Coronary artery (tissue), 2 donors: ENCODE results near the gene AP5B1.
A peak's percentile ranks its signal among the peaks of the same experiment; 100 is the strongest.

Experiments
- DNase-seq: peaks from one replicate; pipeline ENCODE4 v3.0.0-alpha.2; 2017; ENCODE audit warnings: low spot score
- H3K27ac ChIP-seq, 2 donors: fragments of 200-600 bp; sonication (generic); one replicate each; pipeline ENCODE4 v1.5.1; 2016 to 2019
- H3K4me3 ChIP-seq: fragments of 200-600 bp; sonication (generic); 2 replicates; pipeline ENCODE4 v1.5.1; 2016; ENCODE audit warnings: mild to moderate bottlenecking, moderate library complexity
- CTCF ChIP-seq: fragments of 200-600 bp; sonication (generic); IDR thresholded peaks from one replicate; pipeline ENCODE4 v1.5.1; 2019; ENCODE audit warnings: antibody characterized with exemption

Gene AP5B1

DNA sequence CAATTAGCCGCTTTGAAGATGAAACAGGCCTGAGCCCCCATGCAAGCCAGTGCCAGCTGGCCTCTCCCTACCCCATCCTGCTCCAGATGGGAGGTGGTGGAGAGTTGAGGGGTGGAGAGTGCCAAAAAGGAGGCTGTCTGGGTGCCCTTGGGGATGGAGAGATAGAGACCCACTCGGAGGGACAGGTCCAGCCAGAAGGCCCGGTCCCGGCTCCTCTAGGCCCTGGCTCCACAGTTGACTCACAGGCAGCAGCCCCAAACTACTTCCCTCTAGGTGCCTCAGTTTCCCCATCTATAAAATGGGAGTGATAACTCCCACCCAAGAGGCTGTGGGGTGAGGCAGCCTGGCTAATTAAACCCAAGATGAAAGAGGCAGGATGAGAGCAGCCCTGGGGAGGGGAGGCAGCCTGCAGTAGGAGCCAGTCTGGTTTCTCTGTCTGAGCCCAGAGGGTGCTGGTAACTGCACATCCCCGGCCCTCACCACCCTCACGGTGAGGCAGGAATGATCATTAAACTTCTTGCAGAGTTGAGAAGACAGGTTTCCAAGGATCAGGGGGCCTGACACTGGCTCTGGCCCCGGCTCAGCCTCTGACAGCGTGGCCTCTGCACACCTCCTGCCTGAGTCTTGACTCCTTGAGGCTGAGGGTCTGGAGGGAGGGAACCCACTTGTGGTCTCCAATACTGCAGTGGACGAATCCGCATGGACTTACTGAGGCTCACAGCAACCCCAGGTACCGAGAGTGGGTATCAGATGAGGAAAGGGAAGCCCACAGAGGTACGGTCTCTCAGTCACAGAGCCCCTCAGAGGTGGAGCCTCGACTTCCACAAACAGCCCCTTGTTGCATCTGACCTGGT lies 1.4 kb upstream of the AP5B1 start:
- Histone ChIP-seq H3K4me3 (no peak overlapping the region), H3K27ac (no peak overlapping the region)
- DNase-seq = peak; percentile 73
- TF ChIP-seq CTCF = no peak

DNA sequence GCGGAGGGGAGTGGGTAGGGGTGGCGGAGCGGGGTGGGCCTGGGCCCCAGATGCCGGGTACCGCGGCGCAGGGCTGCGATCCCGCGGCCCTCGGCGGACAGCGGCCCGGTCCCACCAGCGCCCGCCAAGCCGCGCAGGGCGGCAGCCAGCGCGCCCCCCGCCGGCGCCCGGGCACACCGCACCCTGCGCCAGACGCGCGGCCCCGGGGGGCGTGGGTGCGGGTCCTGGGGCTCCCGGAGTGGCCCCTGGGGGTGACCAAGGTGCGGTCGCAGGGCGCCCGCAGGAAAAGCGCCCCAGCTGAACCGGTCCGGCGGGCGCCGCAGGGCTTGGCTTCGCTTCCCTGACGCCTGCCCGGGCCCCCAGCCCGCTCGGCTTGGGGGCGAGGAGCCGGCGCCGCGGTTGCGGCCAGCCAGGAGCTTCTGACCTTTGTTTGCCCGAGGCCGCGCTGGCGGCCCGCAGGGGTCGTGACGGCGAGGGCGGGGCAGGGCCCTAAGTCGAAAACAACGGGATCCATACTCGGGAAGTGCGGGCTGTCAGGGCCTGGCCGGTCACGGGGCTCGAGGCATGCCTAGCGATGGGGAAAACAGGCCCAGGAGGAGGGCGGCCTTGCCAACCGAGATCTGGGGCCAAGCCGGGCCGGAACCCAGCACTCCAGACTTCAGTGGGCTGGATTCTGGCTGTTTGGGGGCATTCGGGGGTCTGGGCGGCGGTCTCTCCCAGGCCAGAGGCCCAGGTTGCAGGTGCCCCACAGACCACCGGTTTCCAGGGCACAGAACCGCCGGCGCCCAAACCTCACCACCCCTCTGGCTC lies 581 bp upstream of the AP5B1 start:
- DNase-seq = peak; percentile 74
- Histone ChIP-seq H3K4me3 (peak overlapping the region; percentile 92), H3K27ac (peak overlapping the region; percentile 56 to 86)
- no peak for TF ChIP-seq CTCF

- H3K27ac ChIP-seq = peak overlapping the region; percentile 48 to 86
- H3K4me3 ChIP-seq = peak overlapping the region; percentile 92
- peak; percentile 92 for TF ChIP-seq CTCF
- DNase-seq = peak; percentile 85
Measured at GRCh38 chr11:65779919-65780769, 632 bp downstream of the AP5B1 start.

DNA sequence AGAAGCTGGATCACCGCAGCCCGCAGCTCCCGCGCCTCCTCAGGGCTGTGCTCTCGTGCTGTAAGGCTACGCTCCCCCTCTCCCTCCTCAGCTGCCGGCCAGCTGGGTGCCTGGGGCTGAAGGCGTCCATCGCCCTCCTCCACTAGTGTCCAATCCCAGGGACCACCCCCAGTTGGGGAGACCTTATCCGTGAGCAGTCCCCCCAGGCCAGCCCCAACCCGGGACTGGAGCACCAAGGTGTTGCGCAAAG lies 1.2 kb downstream of the AP5B1 start:
- no peak for TF ChIP-seq CTCF
- DNase-seq = no peak
- peak overlapping the region; percentile 92 for H3K4me3 ChIP-seq
- peak overlapping the region in 1 of 2 donors; percentile 86 for H3K27ac ChIP-seq

DNA sequence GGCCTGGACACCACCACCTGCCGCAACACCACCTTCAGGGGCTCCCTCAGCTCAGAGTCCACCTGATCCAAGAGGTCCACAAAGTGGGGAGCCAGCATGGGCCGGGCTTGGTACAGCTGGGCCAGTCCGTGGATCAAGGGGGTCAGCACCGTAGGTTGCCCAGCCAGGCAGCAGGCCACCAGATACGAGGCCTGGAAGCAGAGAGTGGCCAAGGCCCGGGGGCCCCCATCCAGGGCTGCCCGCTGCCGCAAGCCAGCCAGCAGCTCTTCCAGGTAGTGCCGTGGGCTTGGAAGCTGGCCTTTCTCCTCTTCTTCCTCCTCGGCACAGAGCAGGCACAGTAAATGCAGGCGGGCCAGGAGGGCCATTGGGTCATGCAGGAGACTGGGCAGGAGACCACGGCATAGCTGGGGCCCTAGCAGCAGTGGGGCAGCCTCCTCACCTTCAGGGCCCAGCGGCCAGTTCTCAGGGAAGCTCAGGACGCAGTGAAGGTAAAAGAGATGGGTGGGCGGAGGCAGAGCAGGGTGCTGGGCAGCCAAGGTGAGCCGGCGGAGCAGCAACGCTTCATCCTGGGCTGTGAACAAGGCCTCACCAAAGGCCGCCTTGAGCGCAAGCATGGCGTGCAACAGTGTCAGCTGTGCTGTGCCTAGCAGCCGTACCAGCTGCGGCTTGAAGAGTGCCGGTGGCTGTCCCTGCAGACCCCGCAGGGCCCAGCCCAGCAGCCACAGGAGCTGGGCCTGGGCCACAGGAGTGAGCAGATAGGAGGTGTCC lies 1.7 kb downstream of the AP5B1 start:
- no peak for TF ChIP-seq CTCF
- DNase-seq = peak; percentile 65
- H3K4me3 ChIP-seq = peak overlapping the region; percentile 92
- H3K27ac ChIP-seq = no peak overlapping the region

DNA sequence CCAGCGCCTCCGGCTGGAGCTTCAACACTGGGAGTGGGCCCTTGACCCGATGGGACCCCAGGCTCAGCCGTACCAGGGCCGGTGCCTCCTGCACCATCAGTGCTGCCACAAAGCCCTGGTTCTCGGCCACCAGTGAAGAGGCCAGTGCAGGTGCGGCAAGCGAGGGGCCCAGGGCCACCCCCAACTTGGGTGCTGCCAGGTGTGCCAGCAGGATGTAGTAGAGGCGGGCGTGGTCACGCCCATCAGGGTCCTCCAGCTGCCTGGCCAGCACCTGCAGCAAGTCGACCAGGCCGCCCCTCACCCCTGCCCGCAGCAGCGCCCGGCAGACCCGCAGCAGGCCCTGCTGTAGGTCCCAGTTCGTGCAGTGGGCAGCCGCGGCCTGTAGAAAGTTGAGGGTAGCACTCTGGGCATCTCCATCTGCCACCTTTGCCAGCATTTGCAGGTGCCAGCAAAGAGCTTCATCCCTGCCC lies 2.3 kb downstream of the AP5B1 start:
- no peak for TF ChIP-seq CTCF
- Histone ChIP-seq H3K27ac (no peak overlapping the region), H3K4me3 (peak overlapping the region; percentile 92)
- DNase-seq = peak; percentile 64
